Breast epithelium (tissue), 3 donors: ENCODE data around the gene COL8A1.

Source experiments
- CTCF ChIP-seq, 3 donors: fragments of 450-650 bp; IDR thresholded peaks; one replicate each; pipeline ENCODE4 v1.5.1; 2016 to 2017; ENCODE audit warnings: antibody characterized with exemption in 3 of 3, mild to moderate bottlenecking in 3 of 3, moderate library complexity in 3 of 3
- POLR2AphosphoS5 ChIP-seq, 3 donors: sonication (generic); formaldehyde crosslinking; IDR thresholded peaks; one replicate each; pipeline ENCODE4 v1.6.1; 2017; ENCODE audit warnings: antibody characterized with exemption in 3 of 3

- TF ChIP-seq CTCF (IDR thresholded peaks at IDR 0.05) (no peak), POLR2AphosphoS5 (IDR thresholded peaks at IDR 0.05) (no peak)
Observed at GRCh38 chr3:99666201-99666600, 27.8 kb downstream of the COL8A1 start.
